ENCODE measurements around the gene BTAF1. TPM values are rescaled to one million over a fixed set of nuclear protein-coding genes. Genes with fewer than 3 reads are reported as not detected.

Gene BTAF1
- total and polyA plus RNA-seq, 2 experiments from 2014 or later = 30.4 to 55.7 TPM

DNA sequence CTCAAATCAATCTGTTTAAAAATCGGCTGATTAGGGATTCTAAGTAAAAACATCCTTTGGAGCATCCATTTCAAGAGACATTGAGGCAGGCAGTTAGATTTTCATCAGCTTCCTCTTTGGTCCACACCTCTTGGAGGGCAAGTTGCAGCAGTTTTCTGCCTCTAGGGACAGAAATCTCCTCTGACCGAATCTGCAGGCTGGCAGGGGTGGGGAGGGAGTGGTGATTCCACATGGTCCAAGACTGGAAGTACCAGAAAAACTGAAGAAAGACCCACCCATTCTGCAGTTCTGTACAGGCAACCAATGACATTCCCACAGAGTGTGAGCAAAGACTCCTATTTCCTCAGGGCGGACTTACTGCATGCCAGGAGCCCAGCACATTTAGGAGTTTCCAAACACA lies 43.3 kb upstream of the BTAF1 start:
- H3K27ac ChIP-seq (ENCODE audit: low read depth) = peak overlapping the region; percentile 68
- H2AFZ ChIP-seq = peak overlapping the region; percentile 90
- no peaks in the 10 kb centered on the region for H3K9me2 ChIP-seq (ENCODE audit: insufficient read depth)
- 0 out of 3 replicates have a peak, but pooled peaks cover 5% of the 10 kb centered on the region for H3K9me3 Mint-ChIP-seq
- H3K4me1 Mint-ChIP-seq = peaks cover 36% of the 10 kb centered on the region
- TF ChIP-seq, protein P1, sequence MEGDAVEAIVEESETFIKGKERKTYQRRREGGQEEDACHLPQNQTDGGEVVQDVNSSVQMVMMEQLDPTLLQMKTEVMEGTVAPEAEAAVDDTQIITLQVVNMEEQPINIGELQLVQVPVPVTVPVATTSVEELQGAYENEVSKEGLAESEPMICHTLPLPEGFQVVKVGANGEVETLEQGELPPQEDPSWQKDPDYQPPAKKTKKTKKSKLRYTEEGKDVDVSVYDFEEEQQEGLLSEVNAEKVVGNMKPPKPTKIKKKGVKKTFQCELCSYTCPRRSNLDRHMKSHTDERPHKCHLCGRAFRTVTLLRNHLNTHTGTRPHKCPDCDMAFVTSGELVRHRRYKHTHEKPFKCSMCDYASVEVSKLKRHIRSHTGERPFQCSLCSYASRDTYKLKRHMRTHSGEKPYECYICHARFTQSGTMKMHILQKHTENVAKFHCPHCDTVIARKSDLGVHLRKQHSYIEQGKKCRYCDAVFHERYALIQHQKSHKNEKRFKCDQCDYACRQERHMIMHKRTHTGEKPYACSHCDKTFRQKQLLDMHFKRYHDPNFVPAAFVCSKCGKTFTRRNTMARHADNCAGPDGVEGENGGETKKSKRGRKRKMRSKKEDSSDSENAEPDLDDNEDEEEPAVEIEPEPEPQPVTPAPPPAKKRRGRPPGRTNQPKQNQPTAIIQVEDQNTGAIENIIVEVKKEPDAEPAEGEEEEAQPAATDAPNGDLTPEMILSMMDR (conservative IDR thresholded peaks at IDR 0.05; ENCODE audit: low read depth in 2 of 2) = peak in 1 of 2 experiments; percentile 28; a peak in 2 of 4 replicates
- no peak for TF ChIP-seq POLR2AphosphoS5 (IDR thresholded peaks at IDR 0.05; ENCODE audit: low read depth)
- 0 out of 2 replicates have a peak overlapping the region, but pooled peaks have one; percentile 56 for H3K27ac Mint-ChIP-seq
- H3K27me3 ChIP-seq (ENCODE audit: insufficient read depth) = no peaks in the 10 kb centered on the region
- H3K4me1 ChIP-seq (ENCODE audit: insufficient read depth) = peaks cover 45% of the 10 kb centered on the region
- no peaks in the 10 kb centered on the region; the same call in 1 of the 2 replicates for H3K36me3 ChIP-seq (ENCODE audit: insufficient read depth)
- no peak overlapping the region for H3K4me3 ChIP-seq
- H4K20me1 ChIP-seq (replicated peaks; ENCODE audit: insufficient read depth) = no peaks in the 10 kb centered on the region
- DNase-seq (ENCODE audit: low spot score) (peak; percentile 44), ATAC-seq (peak; percentile 49; the same call in 2 of the 3 replicates)
- peaks cover 5% of the 10 kb centered on the region for H3K27me3 Mint-ChIP-seq (ENCODE audit: insufficient read depth, low read depth, poor library complexity)
- H3F3A ChIP-seq (replicated peaks; ENCODE audit: low read depth) = peaks cover 17% of the 10 kb centered on the region; the same call in 1 of the 2 replicates
- H3K4me2 ChIP-seq = peak overlapping the region; percentile 18
- no peaks in the 10 kb centered on the region for H3K79me2 ChIP-seq (replicated peaks; ENCODE audit: insufficient read depth)
- H3K36me3 Mint-ChIP-seq (ENCODE audit: low read depth) = 0 out of 3 replicates have a peak, but pooled peaks cover 6% of the 10 kb centered on the region
- no peak overlapping the region for H3K4me3 Mint-ChIP-seq

DNA sequence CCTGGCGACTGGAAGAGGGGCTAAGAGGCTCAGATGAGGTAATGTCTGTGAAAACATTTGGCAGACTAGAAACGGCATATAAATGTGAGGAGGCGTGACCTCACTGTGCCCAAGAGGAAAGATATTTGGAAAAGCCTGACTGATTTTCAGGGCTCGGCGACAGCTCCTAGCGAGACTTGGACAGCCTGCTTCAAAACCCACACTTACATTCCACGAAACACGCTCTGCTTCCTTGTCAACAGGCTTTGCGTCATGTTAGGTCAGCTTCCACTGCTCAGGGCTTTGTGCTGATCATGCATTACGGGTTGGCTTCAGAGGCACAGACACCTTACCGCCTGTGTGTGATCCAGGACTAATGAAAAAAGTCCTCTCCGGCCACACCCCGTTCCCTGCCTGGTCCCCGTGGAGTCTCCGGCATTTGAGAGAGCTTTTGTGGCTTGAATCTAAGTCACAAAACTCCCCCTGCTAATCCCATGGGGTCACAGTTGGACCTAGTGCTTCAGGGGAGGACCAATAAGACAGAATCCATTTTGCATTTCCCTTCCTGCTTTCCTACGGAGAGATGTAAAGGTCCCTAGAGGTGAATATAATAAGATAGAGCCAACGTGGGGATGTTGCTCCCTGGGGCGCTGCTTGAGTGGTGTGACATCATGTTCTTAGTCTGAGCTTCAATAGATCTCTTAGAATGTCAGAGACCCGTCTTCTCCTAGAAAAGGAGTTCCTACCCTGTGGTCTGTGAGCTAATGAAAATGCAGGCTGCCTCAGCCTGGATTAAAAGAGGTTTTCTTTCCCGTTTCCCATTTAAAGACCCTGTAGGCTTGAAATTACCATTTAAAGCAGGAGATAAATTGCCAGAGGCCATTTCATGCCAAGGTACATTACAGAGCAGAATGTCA lies 39.8 kb upstream of the BTAF1 start:
- H3K4me1 Mint-ChIP-seq = peaks cover 60% of the 10 kb centered on the region
- peaks cover 5% of the 10 kb centered on the region for H3K27me3 Mint-ChIP-seq (ENCODE audit: insufficient read depth, low read depth, poor library complexity)
- Histone ChIP-seq H3K9me2 (ENCODE audit: insufficient read depth) (peaks cover 6% of the 10 kb centered on the region; the same call in 1 of the 2 replicates), H3K27ac (ENCODE audit: low read depth) (peak overlapping the region; percentile 99), H2AFZ (peak overlapping the region; percentile 53), H4K20me1 (replicated peaks; ENCODE audit: insufficient read depth) (no peaks in the 10 kb centered on the region), H3K4me3 (peak overlapping the region; percentile 27; the same call in 1 of the 2 replicates), H3K4me1 (ENCODE audit: insufficient read depth) (peaks cover 64% of the 10 kb centered on the region), H3K79me2 (replicated peaks; ENCODE audit: insufficient read depth) (no peaks in the 10 kb centered on the region), H3K36me3 (ENCODE audit: insufficient read depth) (no peaks in the 10 kb centered on the region), H3F3A (replicated peaks; ENCODE audit: low read depth) (peaks cover 25% of the 10 kb centered on the region; the same call in 1 of the 2 replicates), H3K27me3 (ENCODE audit: insufficient read depth) (no peaks in the 10 kb centered on the region), H3K4me2 (peak overlapping the region; percentile 27)
- peaks cover 5% of the 10 kb centered on the region; the same call in 1 of the 3 replicates for H3K9me3 Mint-ChIP-seq
- TF ChIP-seq CREB1 (CRISPR knock-in tag; IDR thresholded peaks at IDR 0.05; ENCODE audit: low read depth) (0 out of 2 replicates have a peak, but pooled peaks have one; percentile 28), JUNB (IDR thresholded peaks at IDR 0.05; ENCODE audit: unreplicated experiment) (no peak)
- DNase-seq (ENCODE audit: low spot score) = peak; percentile 55
- H3K4me3 Mint-ChIP-seq = peak overlapping the region; percentile 49; the same call in 2 of the 3 replicates
- peak overlapping the region; percentile 85 for H3K27ac Mint-ChIP-seq
- ATAC-seq = peak; percentile 8
- H3K36me3 Mint-ChIP-seq (ENCODE audit: low read depth) = peaks cover 10% of the 10 kb centered on the region; the same call in 2 of the 3 replicates

DNA sequence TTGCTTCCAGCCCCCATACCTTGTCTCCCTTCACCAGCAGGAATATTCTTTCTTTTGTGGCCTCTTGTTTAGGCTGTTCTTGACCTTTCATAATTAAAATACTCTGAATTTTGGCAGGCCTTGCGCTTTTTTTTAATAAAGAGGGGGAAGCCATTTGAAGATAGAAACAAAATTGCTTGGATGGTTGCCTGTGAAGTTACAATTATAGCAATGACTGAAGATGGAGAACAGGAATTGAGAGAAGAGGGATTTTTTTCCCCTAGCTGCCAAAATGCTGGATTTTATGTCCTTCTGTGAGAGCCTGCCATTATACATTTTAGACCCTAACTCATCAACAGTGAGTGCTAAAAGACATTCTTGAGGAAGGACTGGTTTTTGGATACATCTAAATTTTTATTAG lies 39.0 kb upstream of the BTAF1 start:
- H3K4me3 Mint-ChIP-seq = no peak overlapping the region
- Histone ChIP-seq H3K27ac (ENCODE audit: low read depth) (peak overlapping the region; percentile 99), H3K79me2 (replicated peaks; ENCODE audit: insufficient read depth) (no peaks in the 10 kb centered on the region), H2AFZ (no peak overlapping the region), H3K4me2 (peak overlapping the region; percentile 27), H3K27me3 (ENCODE audit: insufficient read depth) (no peaks in the 10 kb centered on the region), H3K9me2 (ENCODE audit: insufficient read depth) (peaks cover 6% of the 10 kb centered on the region; the same call in 1 of the 2 replicates), H3F3A (replicated peaks; ENCODE audit: low read depth) (peaks cover 20% of the 10 kb centered on the region; the same call in 1 of the 2 replicates), H3K4me3 (no peak overlapping the region), H3K4me1 (ENCODE audit: insufficient read depth) (peaks cover 58% of the 10 kb centered on the region), H3K36me3 (ENCODE audit: insufficient read depth) (no peaks in the 10 kb centered on the region), H4K20me1 (replicated peaks; ENCODE audit: insufficient read depth) (no peaks in the 10 kb centered on the region)
- peaks cover 58% of the 10 kb centered on the region for H3K4me1 Mint-ChIP-seq
- H3K36me3 Mint-ChIP-seq (ENCODE audit: low read depth) = peaks cover 10% of the 10 kb centered on the region; the same call in 2 of the 3 replicates
- no peak for DNase-seq (ENCODE audit: low spot score)
- H3K27me3 Mint-ChIP-seq (ENCODE audit: insufficient read depth, low read depth, poor library complexity) = peaks cover 9% of the 10 kb centered on the region
- peaks cover 5% of the 10 kb centered on the region; the same call in 1 of the 3 replicates for H3K9me3 Mint-ChIP-seq
- no peak overlapping the region for H3K27ac Mint-ChIP-seq
- ATAC-seq = no peak
- TF ChIP-seq, protein P2, sequence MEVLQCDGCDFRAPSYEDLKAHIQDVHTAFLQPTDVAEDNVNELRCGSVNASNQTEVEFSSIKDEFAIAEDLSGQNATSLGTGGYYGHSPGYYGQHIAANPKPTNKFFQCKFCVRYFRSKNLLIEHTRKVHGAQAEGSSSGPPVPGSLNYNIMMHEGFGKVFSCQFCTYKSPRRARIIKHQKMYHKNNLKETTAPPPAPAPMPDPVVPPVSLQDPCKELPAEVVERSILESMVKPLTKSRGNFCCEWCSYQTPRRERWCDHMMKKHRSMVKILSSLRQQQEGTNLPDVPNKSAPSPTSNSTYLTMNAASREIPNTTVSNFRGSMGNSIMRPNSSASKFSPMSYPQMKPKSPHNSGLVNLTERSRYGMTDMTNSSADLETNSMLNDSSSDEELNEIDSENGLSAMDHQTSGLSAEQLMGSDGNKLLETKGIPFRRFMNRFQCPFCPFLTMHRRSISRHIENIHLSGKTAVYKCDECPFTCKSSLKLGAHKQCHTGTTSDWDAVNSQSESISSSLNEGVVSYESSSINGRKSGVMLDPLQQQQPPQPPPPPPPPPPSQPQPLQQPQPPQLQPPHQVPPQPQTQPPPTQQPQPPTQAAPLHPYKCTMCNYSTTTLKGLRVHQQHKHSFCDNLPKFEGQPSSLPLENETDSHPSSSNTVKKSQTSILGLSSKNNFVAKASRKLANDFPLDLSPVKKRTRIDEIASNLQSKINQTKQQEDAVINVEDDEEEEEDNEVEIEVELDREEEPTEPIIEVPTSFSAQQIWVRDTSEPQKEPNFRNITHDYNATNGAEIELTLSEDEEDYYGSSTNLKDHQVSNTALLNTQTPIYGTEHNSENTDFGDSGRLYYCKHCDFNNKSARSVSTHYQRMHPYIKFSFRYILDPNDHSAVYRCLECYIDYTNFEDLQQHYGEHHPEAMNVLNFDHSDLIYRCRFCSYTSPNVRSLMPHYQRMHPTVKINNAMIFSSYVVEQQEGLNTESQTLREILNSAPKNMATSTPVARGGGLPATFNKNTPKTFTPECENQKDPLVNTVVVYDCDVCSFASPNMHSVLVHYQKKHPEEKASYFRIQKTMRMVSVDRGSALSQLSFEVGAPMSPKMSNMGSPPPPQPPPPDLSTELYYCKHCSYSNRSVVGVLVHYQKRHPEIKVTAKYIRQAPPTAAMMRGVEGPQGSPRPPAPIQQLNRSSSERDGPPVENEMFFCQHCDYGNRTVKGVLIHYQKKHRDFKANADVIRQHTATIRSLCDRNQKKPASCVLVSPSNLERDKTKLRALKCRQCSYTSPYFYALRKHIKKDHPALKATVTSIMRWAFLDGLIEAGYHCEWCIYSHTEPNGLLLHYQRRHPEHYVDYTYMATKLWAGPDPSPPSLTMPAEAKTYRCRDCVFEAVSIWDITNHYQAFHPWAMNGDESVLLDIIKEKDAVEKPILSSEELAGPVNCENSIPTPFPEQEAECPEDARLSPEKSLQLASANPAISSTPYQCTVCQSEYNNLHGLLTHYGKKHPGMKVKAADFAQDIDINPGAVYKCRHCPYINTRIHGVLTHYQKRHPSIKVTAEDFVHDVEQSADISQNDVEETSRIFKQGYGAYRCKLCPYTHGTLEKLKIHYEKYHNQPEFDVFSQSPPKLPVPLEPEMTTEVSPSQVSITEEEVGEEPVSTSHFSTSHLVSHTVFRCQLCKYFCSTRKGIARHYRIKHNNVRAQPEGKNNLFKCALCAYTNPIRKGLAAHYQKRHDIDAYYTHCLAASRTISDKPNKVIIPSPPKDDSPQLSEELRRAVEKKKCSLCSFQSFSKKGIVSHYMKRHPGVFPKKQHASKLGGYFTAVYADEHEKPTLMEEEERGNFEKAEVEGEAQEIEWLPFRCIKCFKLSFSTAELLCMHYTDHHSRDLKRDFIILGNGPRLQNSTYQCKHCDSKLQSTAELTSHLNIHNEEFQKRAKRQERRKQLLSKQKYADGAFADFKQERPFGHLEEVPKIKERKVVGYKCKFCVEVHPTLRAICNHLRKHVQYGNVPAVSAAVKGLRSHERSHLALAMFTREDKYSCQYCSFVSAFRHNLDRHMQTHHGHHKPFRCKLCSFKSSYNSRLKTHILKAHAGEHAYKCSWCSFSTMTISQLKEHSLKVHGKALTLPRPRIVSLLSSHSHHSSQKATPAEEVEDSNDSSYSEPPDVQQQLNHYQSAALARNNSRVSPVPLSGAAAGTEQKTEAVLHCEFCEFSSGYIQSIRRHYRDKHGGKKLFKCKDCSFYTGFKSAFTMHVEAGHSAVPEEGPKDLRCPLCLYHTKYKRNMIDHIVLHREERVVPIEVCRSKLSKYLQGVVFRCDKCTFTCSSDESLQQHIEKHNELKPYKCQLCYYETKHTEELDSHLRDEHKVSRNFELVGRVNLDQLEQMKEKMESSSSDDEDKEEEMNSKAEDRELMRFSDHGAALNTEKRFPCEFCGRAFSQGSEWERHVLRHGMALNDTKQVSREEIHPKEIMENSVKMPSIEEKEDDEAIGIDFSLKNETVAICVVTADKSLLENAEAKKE (CRISPR knock-in tag; IDR thresholded peaks at IDR 0.05) = no peak

All from GM23338 (cell line).